A673 (cell line): ENCODE data around the gene MTCH2.

Experiments
- CTCF ChIP-seq: fragments of 300-800, 200-600 bp; sonication (generic); conservative IDR thresholded peaks from 2 replicates; pipeline ENCODE4 v1.5.1; 2017; ENCODE audit warnings: low read depth, mild to moderate bottlenecking, antibody characterized with exemption, low read length, moderate library complexity, mixed read lengths
- EZH2 ChIP-seq: fragments of 200-600 bp; sonication (generic); IDR thresholded peaks from 2 replicates; pipeline ENCODE4 v1.6.1; 2017; ENCODE audit warnings: borderline replicate concordance, low read depth, mild to moderate bottlenecking, mixed read lengths, antibody characterized with exemption, low read length; ENCODE audit not compliant: poor library complexity, severe bottlenecking

- TF ChIP-seq CTCF (no peak), EZH2 (no peak)
Measured at GRCh38 chr11:47572715-47573255, 69.6 kb downstream of the MTCH2 start.
